ENCODE data around the gene MEGF11. TPM values are rescaled to one million over a fixed set of nuclear protein-coding genes. Genes with fewer than 3 reads are reported as not detected.

The MEGF11 gene
- total and polyA plus RNA-seq, 8 donors: 0.05 to 0.92 (median 0.14) TPM; not detected in 4

- DNase-seq: no peak
- intact Hi-C loops (cut with DNase I; ENCODE audit: low total_unique reads): no loop called here
Measured at GRCh38 chr15:66014635-66015182, 238.8 kb downstream of the MEGF11 start.

GRCh38 chr15:66014022-66014421, 239.5 kb downstream of the MEGF11 start:
- H3K36me3 ChIP-seq: no peaks in the 10 kb centered on the region
- no peak for TF ChIP-seq EP300 (IDR thresholded peaks at IDR 0.05)
- no peak for TF ChIP-seq CTCF (IDR thresholded peaks at IDR 0.05)
- TF ChIP-seq POLR2AphosphoS5 (IDR thresholded peaks at IDR 0.05): no peak
- no peak for TF ChIP-seq POLR2A (IDR thresholded peaks at IDR 0.05)
- no peaks in the 10 kb centered on the region for H3K4me1 ChIP-seq
- no peaks in the 10 kb centered on the region for H3K9me3 ChIP-seq
- H3K27ac ChIP-seq: no peak overlapping the region
- WGBS, 5 donors: 68 to 78% (median 71%) methylated on average over 5 of the region's 5 CpGs
- peaks cover 0 to 5% (median 0%) of the 10 kb centered on the region in 3 donors for H3K27me3 ChIP-seq
- DNase-seq: no peak
- intact Hi-C loops (cut with DNase I; ENCODE audit: low total_unique reads): no loop called here
- no peak overlapping the region for H3K4me3 ChIP-seq

More at GRCh38 chr15:66014635-66015182, 238.8 kb downstream of the MEGF11 start:
- peaks cover 0 to 12% (median 0%) of the 10 kb centered on the region in 3 donors for H3K27me3 ChIP-seq
- TF ChIP-seq POLR2AphosphoS5 (IDR thresholded peaks at IDR 0.05): no peak
- TF ChIP-seq EP300 (IDR thresholded peaks at IDR 0.05): no peak
- no peak for TF ChIP-seq POLR2A (IDR thresholded peaks at IDR 0.05)
- no peak for TF ChIP-seq CTCF (IDR thresholded peaks at IDR 0.05)
- H3K4me3 ChIP-seq: no peak overlapping the region
- 78 to 83% (median 79%) methylated on average over 8 of the region's 8 CpGs for WGBS, 5 donors
- no peak overlapping the region for H3K27ac ChIP-seq
- H3K36me3 ChIP-seq: no peaks in the 10 kb centered on the region
- no peaks in the 10 kb centered on the region for H3K4me1 ChIP-seq
- no peaks in the 10 kb centered on the region for H3K9me3 ChIP-seq

- TF ChIP-seq CTCF (IDR thresholded peaks at IDR 0.05) (no peak), POLR2A (IDR thresholded peaks at IDR 0.05) (no peak), POLR2AphosphoS5 (IDR thresholded peaks at IDR 0.05) (no peak), EP300 (IDR thresholded peaks at IDR 0.05) (no peak)
- H3K27ac ChIP-seq: no peak overlapping the region
- H3K4me1 ChIP-seq: no peaks in the 10 kb centered on the region
Measured at GRCh38 chr15:66008940-66009562, 244.5 kb downstream of the MEGF11 start.

GRCh38 chr15:66007663-66008262, 245.8 kb downstream of the MEGF11 start:
- no peak for TF ChIP-seq EP300 (IDR thresholded peaks at IDR 0.05)
- no peak for TF ChIP-seq POLR2AphosphoS5 (IDR thresholded peaks at IDR 0.05)
- no peak for TF ChIP-seq POLR2A (IDR thresholded peaks at IDR 0.05)
- no peak for TF ChIP-seq CTCF (IDR thresholded peaks at IDR 0.05)
- DNase-seq: no peak
- no peaks in the 10 kb centered on the region for H3K9me3 ChIP-seq
- no peak overlapping the region for H3K4me3 ChIP-seq
- H3K36me3 ChIP-seq: no peaks in the 10 kb centered on the region
- peaks cover 0 to 12% (median 0%) of the 10 kb centered on the region in 3 donors for H3K27me3 ChIP-seq
- H3K27ac ChIP-seq: no peak overlapping the region
- intact Hi-C loops (cut with DNase I; ENCODE audit: low total_unique reads): no loop called here
- no peaks in the 10 kb centered on the region for H3K4me1 ChIP-seq

More at GRCh38 chr15:66008940-66009562, 244.5 kb downstream of the MEGF11 start:
- H3K36me3 ChIP-seq: no peaks in the 10 kb centered on the region
- 25 to 32% (median 30%) methylated on average over 3 of the region's 3 CpGs for WGBS, 5 donors
- intact Hi-C loops (cut with DNase I; ENCODE audit: low total_unique reads): no loop called here
- H3K9me3 ChIP-seq: no peaks in the 10 kb centered on the region
- no peak overlapping the region for H3K4me3 ChIP-seq
- DNase-seq: no peak
- peaks cover 0 to 12% (median 0%) of the 10 kb centered on the region in 3 donors for H3K27me3 ChIP-seq
